ENCODE measurements around the gene BRD4.
"Not testable (repeated sequence)": the region's sequence is repeated elsewhere in the genome, so short reads cannot be mapped to it uniquely, and the experiment has no call there.

Gene BRD4

GRCh38 chr19:15332311-15332996 is at the start of gene BRD4:
Gene BRD4 (minus strand): TSS chr19:15332539. CDS start chr19:15273099, 59,440 bp downstream.
- peak; percentile 87 for DNase-seq

GRCh38 chr19:15381864-15382263 is 49.5 kb upstream of the BRD4 start:
- DNase-seq, result no peak

- no peak for DNase-seq
Observed at GRCh38 chr19:15381429-15381828, 49.1 kb upstream of the BRD4 start.

GRCh38 chr19:15379999-15380647 is 47.8 kb upstream of the BRD4 start:
- DNase-seq, result peak; percentile 95

- DNase-seq, result peak; percentile 99
Observed at GRCh38 chr19:15379083-15379998, 47.0 kb upstream of the BRD4 start, which contains the start of gene AKAP8. Gene AKAP8 (minus strand): TSS chr19:15379787. CDS start chr19:15379731, 56 bp downstream.

- DNase-seq, result peak; percentile 69
Observed at GRCh38 chr19:15378534-15379082, 46.3 kb upstream of the BRD4 start.

- DNase-seq, result no peak
Observed at GRCh38 chr19:15374796-15375440, 42.6 kb upstream of the BRD4 start.

GRCh38 chr19:15374105-15374651 is 41.8 kb upstream of the BRD4 start:
- DNase-seq, result no peak

- DNase-seq, result no peak
Observed at GRCh38 chr19:15373644-15374043, 41.3 kb upstream of the BRD4 start.

- no peak for DNase-seq
Observed at GRCh38 chr19:15372891-15373301, 40.6 kb upstream of the BRD4 start.

GRCh38 chr19:15372470-15372869 is 40.1 kb upstream of the BRD4 start:
- DNase-seq, result no peak

GRCh38 chr19:15371786-15372380 is 39.5 kb upstream of the BRD4 start:
- no peak for DNase-seq

GRCh38 chr19:15371119-15371518 is 38.8 kb upstream of the BRD4 start:
- no peak for DNase-seq

- DNase-seq, result no peak
Observed at GRCh38 chr19:15369594-15369891, 37.2 kb upstream of the BRD4 start.

- DNase-seq, result no peak
Observed at GRCh38 chr19:15368798-15369593, 36.7 kb upstream of the BRD4 start.

- DNase-seq, result no peak
Observed at GRCh38 chr19:15368051-15368632, 35.8 kb upstream of the BRD4 start.

GRCh38 chr19:15367439-15367838 is 35.1 kb upstream of the BRD4 start:
- DNase-seq, result no peak

- no peak for DNase-seq
Observed at GRCh38 chr19:15365264-15365663, 32.9 kb upstream of the BRD4 start.

GRCh38 chr19:15363791-15364190 is 31.5 kb upstream of the BRD4 start:
- not testable (repeated sequence) for DNase-seq

- not testable (repeated sequence) for DNase-seq
Observed at GRCh38 chr19:15363048-15363447, 30.7 kb upstream of the BRD4 start.

- DNase-seq, result not testable (repeated sequence)
Observed at GRCh38 chr19:15360015-15360414, 27.7 kb upstream of the BRD4 start.
